Common myeloid progenitor, CD34-positive (primary cell): ENCODE measurements around the gene ZNF705A.
"Not testable (repeated sequence)": the region's sequence is repeated elsewhere in the genome, so short reads cannot be mapped to it uniquely, and the experiment has no call there.

Experiments
- CTCF ChIA-PET: fragments of 350-600 bp; sonication (Branson Sonifier 250); formaldehyde crosslinking; loops from one replicate; lab custom pipeline; 2021; ENCODE audit warnings: antibody characterized with exemption; lab: Charles Lee
- POLR2A ChIA-PET: fragments of 350-600 bp; sonication (Branson Sonifier 250); formaldehyde crosslinking; loops from one replicate; lab custom pipeline; 2021; ENCODE audit warnings: antibody characterized with exemption; lab: Charles Lee
- DNase-seq, 3 donors: peaks; one replicate each; pipeline versions ENCODE4 v3.0.0 to v3.0.0-alpha.2; 2013
- H3K27ac ChIP-seq, 2 experiments: 1 replicate in 1 of 2; 2 replicates in 1 of 2; pipeline ENCODE4 v1.7.0; 2013; ENCODE audit warnings: inconsistent platforms in 2 of 2, low read length in 2 of 2, mild to moderate bottlenecking in 2 of 2, low read depth in 1 of 2, moderate library complexity in 1 of 2; ENCODE audit not compliant: severe bottlenecking in 2 of 2, insufficient read depth in 1 of 2, poor library complexity in 1 of 2
- H3K27me3 ChIP-seq, 5 experiments: replicated peaks in 2 of 5; 1 replicate in 3 of 5; 2 replicates in 2 of 5; pipeline versions ENCODE4 v1.6.1 to v1.7.0; 2013; ENCODE audit warnings: low read length in 4 of 5, mild to moderate bottlenecking in 2 of 5, moderate library complexity in 2 of 5, inconsistent platforms in 1 of 5; ENCODE audit not compliant: insufficient read depth in 5 of 5, control insufficient read depth in 4 of 5
- H3K36me3 ChIP-seq, 4 experiments: 1 replicate in 2 of 4; 2 replicates in 2 of 4; pipeline versions ENCODE4 v1.6.1 to v1.7.0; 2013; ENCODE audit warnings: low read length in 3 of 4, control low read depth in 1 of 4, mild to moderate bottlenecking in 1 of 4; ENCODE audit not compliant: control insufficient read depth in 4 of 4, insufficient read depth in 4 of 4
- H3K4me1 ChIP-seq, 4 experiments: 1 replicate in 3 of 4; 2 replicates in 1 of 4; pipeline versions ENCODE4 v1.6.1 to v1.7.1; 2013; ENCODE audit warnings: low read length in 3 of 4, mild to moderate bottlenecking in 3 of 4, control low read depth in 1 of 4, inconsistent platforms in 1 of 4, moderate library complexity in 1 of 4; ENCODE audit not compliant: control insufficient read depth in 4 of 4, insufficient read depth in 4 of 4; ENCODE audit errors: control extremely low read depth in 1 of 4
- H3K4me3 ChIP-seq, 7 experiments: 1 replicate in 4 of 7; 2 replicates in 3 of 7; pipeline versions ENCODE4 v1.5.1 to v1.7.0; 2013; ENCODE audit warnings: mild to moderate bottlenecking in 7 of 7, low read length in 6 of 7, moderate library complexity in 6 of 7, inconsistent platforms in 2 of 7, low read depth in 2 of 7, control low read depth in 1 of 7; ENCODE audit not compliant: insufficient read depth in 4 of 7, control insufficient read depth in 1 of 7; ENCODE audit errors: extremely low read depth in 1 of 7
- H3K9me3 ChIP-seq, 5 experiments: 1 replicate in 4 of 5; 2 replicates in 1 of 5; pipeline versions ENCODE4 v1.6.1 to v1.7.1; 2013; ENCODE audit warnings: low read length in 4 of 5, mild to moderate bottlenecking in 2 of 5, inconsistent platforms in 1 of 5, low read depth in 1 of 5, moderate library complexity in 1 of 5; ENCODE audit not compliant: control insufficient read depth in 4 of 5, insufficient read depth in 2 of 5; ENCODE audit errors: control extremely low read depth in 1 of 5
- WGBS: methylation state at CpG from one replicate; pipeline ENCODE4 v1.1.5; 2013; ENCODE audit not compliant: insufficient coverage; 5-methylcytosine and 5-hydroxymethylcytosine counted together

Gene ZNF705A

GRCh38 chr12:8133636-8134397 is 23.0 kb upstream of the ZNF705A start:
- H3K4me1 ChIP-seq, CTCF ChIA-PET, H3K36me3 ChIP-seq, POLR2A ChIA-PET, DNase-seq, H3K9me3 ChIP-seq, H3K4me3 ChIP-seq, H3K27me3 ChIP-seq, H3K27ac ChIP-seq: not testable (repeated sequence)
- 92% methylated on average over 14 of the region's 18 CpGs for WGBS

- H3K27me3 ChIP-seq, POLR2A ChIA-PET, H3K4me1 ChIP-seq, CTCF ChIA-PET, H3K9me3 ChIP-seq, H3K4me3 ChIP-seq, H3K36me3 ChIP-seq, DNase-seq, H3K27ac ChIP-seq: not testable (repeated sequence)
- 98% methylated on average over 16 of the region's 23 CpGs for WGBS
These were observed 22.4 kb upstream of the ZNF705A start for GRCh38 chr12:8134398-8134930.

- CTCF ChIA-PET: not testable (repeated sequence)
- 95% methylated on average over 6 of the region's 8 CpGs for WGBS
These were observed 15.2 kb upstream of the ZNF705A start for GRCh38 chr12:8141647-8142046.

GRCh38 chr12:8143261-8143660 is 13.6 kb upstream of the ZNF705A start:
- peak; percentile 14 to 77 (median 64) for DNase-seq
- H3K27ac ChIP-seq: no peak overlapping the region
- H3K4me3 ChIP-seq: no peak overlapping the region
- ChIA-PET CTCF (interaction anchor here (1.0 to 1.4 kb wide), 3 partner anchors 10 to 11 kb away, joined by 3 to 5 read pairs (median 4); no protein-coding TSS in a partner anchor), POLR2A (no interaction called here)
- H3K9me3 ChIP-seq: peaks cover 0 to 6% (median 0%) of the 10 kb centered on the region in 5 experiments
- peaks cover 0 to 4% (median 2%) of the 10 kb centered on the region in 4 experiments for H3K4me1 ChIP-seq
- H3K36me3 ChIP-seq: no peaks in the 10 kb centered on the region
- H3K27me3 ChIP-seq: peaks cover 0 to 9% (median 0%) of the 10 kb centered on the region in 5 experiments

More at GRCh38 chr12:8141647-8142046, 15.2 kb upstream of the ZNF705A start:
- H3K4me1 ChIP-seq, DNase-seq, H3K4me3 ChIP-seq, H3K27me3 ChIP-seq, H3K27ac ChIP-seq, H3K36me3 ChIP-seq, POLR2A ChIA-PET, H3K9me3 ChIP-seq: not testable (repeated sequence)

- peaks cover 0 to 6% (median 0%) of the 10 kb centered on the region in 5 experiments for H3K9me3 ChIP-seq
- peaks cover 0 to 9% (median 0%) of the 10 kb centered on the region in 5 experiments for H3K27me3 ChIP-seq
- DNase-seq: no peak
- ChIA-PET CTCF (no interaction called here), POLR2A (no interaction called here)
- H3K4me1 ChIP-seq: peaks cover 0 to 4% (median 2%) of the 10 kb centered on the region in 4 experiments
- H3K27ac ChIP-seq: no peak overlapping the region
- H3K36me3 ChIP-seq: no peaks in the 10 kb centered on the region
- WGBS: 96% methylated on average over 11 of the region's 19 CpGs
- H3K4me3 ChIP-seq: no peak overlapping the region
These were observed 10.9 kb upstream of the ZNF705A start for GRCh38 chr12:8145754-8146441.

GRCh38 chr12:8146442-8146771 is 10.4 kb upstream of the ZNF705A start:
- Histone ChIP-seq H3K27me3 (peaks cover 0 to 9% (median 0%) of the 10 kb centered on the region in 5 experiments), H3K36me3 (no peaks in the 10 kb centered on the region), H3K4me3 (no peak overlapping the region), H3K4me1 (peaks cover 0 to 4% (median 2%) of the 10 kb centered on the region in 4 experiments), H3K9me3 (peaks cover 0 to 6% (median 0%) of the 10 kb centered on the region in 5 experiments), H3K27ac (no peak overlapping the region)
- no peak for DNase-seq
- CTCF ChIA-PET: no interaction called here
- 98% methylated on average over 4 of the region's 4 CpGs for whole genome bisulfite sequencing
- POLR2A ChIA-PET: no interaction called here

GRCh38 chr12:8154526-8154925 is 2.3 kb upstream of the ZNF705A start:
- H3K27me3 ChIP-seq: no peaks in the 10 kb centered on the region
- H3K4me1 ChIP-seq: peaks cover 11 to 40% (median 16%) of the 10 kb centered on the region in 4 experiments
- no peaks in the 10 kb centered on the region for H3K9me3 ChIP-seq
- H3K4me3 ChIP-seq: no peak overlapping the region
- no peak overlapping the region for H3K27ac ChIP-seq
- ChIA-PET CTCF (interaction anchor here (0.7 to 1.7 kb wide), 2 partner anchors 11 to 32 kb away, joined by 3 to 4 read pairs; partner anchors contain the start of gene CLEC4A), POLR2A (interaction anchor here (1.0 kb wide), 1 partner anchor 116 kb away, joined by 3 read pairs; no protein-coding TSS in a partner anchor)
- peak; percentile 7 to 71 (median 56) for DNase-seq
- H3K36me3 ChIP-seq: no peaks in the 10 kb centered on the region
